Endothelial cell of umbilical vein (primary cell): ENCODE measurements around the gene KCNQ2. TPM values are rescaled to one million over a fixed set of nuclear protein-coding genes. Genes with fewer than 3 reads are reported as not detected.

Experiments used
- BruUV-seq: library from RNA; stranded (reverse); fragments of 400-500 nt; replicated peaks from 2 replicates; lab custom pipeline; 2021; lab: Mats Ljungman, UMichigan
- CTCF ChIA-PET: fragments of 300-600, 350-600 bp; sonication (Branson Sonifier 250); formaldehyde crosslinking; loops from one replicate; lab custom pipeline; 2021; ENCODE audit warnings: antibody characterized with exemption, inconsistent platforms; lab: Charles Lee
- POLR2A ChIA-PET: fragments of 300-600, 350-600 bp; sonication (Branson Sonifier 250); formaldehyde crosslinking; loops from one replicate; lab custom pipeline; 2021; ENCODE audit warnings: antibody characterized with exemption, inconsistent platforms; lab: Charles Lee
- DNase-seq: peaks from one replicate; pipeline ENCODE4 v3.0.0-alpha.2; 2011; ENCODE audit warnings: low read depth, low spot score
- FAIRE-seq: peaks from 2 replicates; lab custom pipeline; 2011; peaks lifted over from hg19 to GRCh38; lab: Jason Lieb, UNC
- H2AFZ ChIP-seq: 2 replicates; pipeline ENCODE4 v1.6.0; 2012; ENCODE audit warnings: low read depth, low read length, control low read depth, inconsistent platforms
- H3K27ac ChIP-seq: 2 replicates; pipeline ENCODE4 v1.5.1; 2011; ENCODE audit warnings: low read depth, mild to moderate bottlenecking, control low read depth, low read length, moderate library complexity; ENCODE audit not compliant: insufficient read depth
- H3K27me3 ChIP-seq, 2 experiments: 2 replicates each; pipeline versions ENCODE4 v1.6.0 to v1.6.1; 2011; ENCODE audit warnings: low read length in 2 of 2, mixed read lengths in 1 of 2; ENCODE audit not compliant: control insufficient read depth in 2 of 2, insufficient read depth in 2 of 2
- H3K36me3 ChIP-seq, 2 experiments: 2 replicates in 1 of 2; 3 replicates in 1 of 2; pipeline ENCODE4 v1.5.1; 2011; ENCODE audit warnings: low read length in 2 of 2, mild to moderate bottlenecking in 1 of 2, moderate library complexity in 1 of 2; ENCODE audit not compliant: control insufficient read depth in 2 of 2, insufficient read depth in 2 of 2; ENCODE audit errors: extremely low read depth in 1 of 2
- H3K4me1 ChIP-seq: 3 replicates; pipeline ENCODE4 v1.5.1; 2011; ENCODE audit warnings: mild to moderate bottlenecking, low read length; ENCODE audit not compliant: control insufficient read depth, insufficient read depth; ENCODE audit errors: extremely low read depth
- H3K4me2 ChIP-seq: 2 replicates; pipeline ENCODE4 v1.6.1; 2011; ENCODE audit warnings: low read length, control low read depth, mixed read lengths; ENCODE audit not compliant: insufficient read depth
- H3K4me3 ChIP-seq, 3 experiments: fragments of 200-600 bp in 1 of 3; sonication (generic), shearing (Covaris generic) in 1 of 3; replicated peaks in 1 of 3; 2 replicates each; pipeline ENCODE4 v1.5.1; 2011 to 2016; ENCODE audit warnings: control low read depth in 3 of 3, low read length in 3 of 3, mild to moderate bottlenecking in 2 of 3, inconsistent platforms in 1 of 3, low read depth in 1 of 3, moderate library complexity in 1 of 3; ENCODE audit not compliant: insufficient read depth in 1 of 3
- H3K79me2 ChIP-seq: 2 replicates; pipeline ENCODE4 v1.6.0; 2012; ENCODE audit warnings: low read length, inconsistent platforms; ENCODE audit not compliant: control insufficient read depth, insufficient read depth
- H3K9ac ChIP-seq: replicated peaks from 2 replicates; pipeline ENCODE3; 2011; ENCODE audit warnings: low read length, control low read depth; ENCODE audit not compliant: insufficient read depth; ENCODE audit errors: extremely low read depth
- H3K9me1 ChIP-seq: replicated peaks from 3 replicates; pipeline ENCODE4 v1.6.0; 2011; ENCODE audit warnings: mild to moderate bottlenecking, low read length; ENCODE audit not compliant: control insufficient read depth, insufficient read depth; ENCODE audit errors: extremely low read depth
- H3K9me3 ChIP-seq: replicated peaks from 2 replicates; pipeline ENCODE4 v1.5.1; 2012; ENCODE audit warnings: low read length, inconsistent platforms; ENCODE audit not compliant: control insufficient read depth, insufficient read depth
- H4K20me1 ChIP-seq: replicated peaks from 2 replicates; pipeline ENCODE3; 2011; ENCODE audit warnings: mild to moderate bottlenecking, low read length; ENCODE audit not compliant: control insufficient read depth, insufficient read depth; ENCODE audit errors: extremely low read depth
- CTCF ChIP-seq, 2 donors: IDR thresholded peaks; 1 replicate in 1 of 2; 2 replicates in 1 of 2; pipeline ENCODE4 v1.5.1; 2011; ENCODE audit warnings: low read length in 2 of 2, mild to moderate bottlenecking in 2 of 2, moderate library complexity in 2 of 2, control low read depth in 1 of 2, inconsistent platforms in 1 of 2, low read depth in 1 of 2; ENCODE audit not compliant: insufficient read depth in 1 of 2; ENCODE audit errors: extremely low read depth in 1 of 2
- EZH2 ChIP-seq: IDR thresholded peaks from 2 replicates; pipeline ENCODE4 v1.6.1; 2012; ENCODE audit warnings: borderline replicate concordance, low read depth, mild to moderate bottlenecking, moderate library complexity, low read length, inconsistent platforms; ENCODE audit not compliant: severe bottlenecking
- FOS ChIP-seq: IDR thresholded peaks from 2 replicates; pipeline ENCODE4 v1.6.1; 2011; ENCODE audit warnings: mild to moderate bottlenecking, low read length, moderate library complexity, borderline replicate concordance; ENCODE audit not compliant: insufficient read depth
- GATA2 ChIP-seq: IDR thresholded peaks from 2 replicates; pipeline ENCODE4 v1.7.0; 2011; ENCODE audit warnings: low read depth, mild to moderate bottlenecking, moderate library complexity, mixed read lengths, low read length; ENCODE audit not compliant: insufficient read length, insufficient read depth
- JUN ChIP-seq: IDR thresholded peaks from 2 replicates; pipeline ENCODE4 v1.6.1; 2011; ENCODE audit warnings: borderline replicate concordance, low read depth; ENCODE audit not compliant: insufficient read length, insufficient read depth
- MAX ChIP-seq: IDR thresholded peaks from 2 replicates; pipeline ENCODE4 v1.6.1; 2011; ENCODE audit not compliant: insufficient read depth, insufficient read length
- MYC ChIP-seq: IDR thresholded peaks from one replicate; pipeline ENCODE4 v1.6.1; 2011; ENCODE audit warnings: mild to moderate bottlenecking, low read depth, low read length
- POLR2A ChIP-seq: IDR thresholded peaks from 2 replicates; pipeline ENCODE4 v1.6.1; 2012; ENCODE audit warnings: low read depth, mild to moderate bottlenecking, control low read depth, low read length
- POLR2AphosphoS5 ChIP-seq: IDR thresholded peaks from 2 replicates; pipeline ENCODE4 v1.6.1; 2012; ENCODE audit warnings: low read depth, mild to moderate bottlenecking, control low read depth, low read length, moderate library complexity; ENCODE audit not compliant: insufficient read depth
- dilution Hi-C: fragments of 300-500 bp; cut with MboI; formaldehyde crosslinking; loops from one replicate; pipeline ENCODE4 v1.15.0; 2019; ENCODE audit warnings: low sequenced_read_pairs; ENCODE audit not compliant: extremely low pct_ligation_motif_present
- intact Hi-C: fragments of 100-400 bp; cut with micrococcal nuclease; formaldehyde crosslinking; loops from one replicate; pipeline ENCODE4 v1.10.0; 2022
- polyA plus RNA-seq, 4 experiments: library from polyadenylated mRNA; depleted of rRNA in 3 of 4; stranded (reverse) in 3 of 4; unstranded in 1 of 4; fragments of >200 nt; gene quantifications; 2 replicates each; pipeline versions ENCODE4 v1.2.1 to v1.2.3, GENCODE V29; 2011 to 2012; ENCODE audit warnings: missing spikeins in 1 of 4
- total RNA-seq: library from RNA; stranded (reverse); gene quantifications from 2 replicates; pipeline ENCODE4 v1.2.3, GENCODE V29; 2021

Gene KCNQ2
- total and polyA plus RNA-seq, 2 donors (not counting 3 experiments of a cell fraction or from before 2014, with no cell fraction given): not detected

- no peaks in the 10 kb centered on the region for H4K20me1 ChIP-seq
- CTCF ChIA-PET: no interaction called here
- FAIRE-seq (no peak), DNase-seq (no peak)
- peaks cover 21 to 23% of the 10 kb centered on the region in 2 experiments for H3K27me3 ChIP-seq
- no peaks in the 10 kb centered on the region for H3K4me1 ChIP-seq
- H3K79me2 ChIP-seq: no peaks in the 10 kb centered on the region
- intact Hi-C loops: no loop called here
- dilution Hi-C loops: no loop called here
- H3K36me3 ChIP-seq: no peaks in the 10 kb centered on the region
- H3K4me3 ChIP-seq: no peak overlapping the region
- no peak overlapping the region for H3K9ac ChIP-seq
- TF ChIP-seq POLR2AphosphoS5: no peak
- no peak for TF ChIP-seq GATA2
- TF ChIP-seq MYC: no peak
- no peak for TF ChIP-seq JUN
- no peak for TF ChIP-seq CTCF (IDR thresholded peaks at IDR 0.05; ENCODE audit: extremely low read depth in 1 of 2, insufficient read depth in 1 of 2, low read depth in 1 of 2, low read length in 2 of 2)
- TF ChIP-seq FOS: no peak
- no peak for TF ChIP-seq EZH2
- no peak for TF ChIP-seq MAX
- TF ChIP-seq POLR2A: no peak
- H3K4me2 ChIP-seq: no peak overlapping the region
- BruUV-seq: no TSS peak
- H3K27ac ChIP-seq: no peak overlapping the region
- no peak overlapping the region for H2AFZ ChIP-seq
- H3K9me1 ChIP-seq: no peaks in the 10 kb centered on the region
- H3K9me3 ChIP-seq: no peaks in the 10 kb centered on the region
- POLR2A ChIA-PET: no interaction called here
Measured at GRCh38 chr20:63469019-63469712, 3.3 kb downstream of the KCNQ2 start.
